Measurements from ENCODE around the gene RNU2-63P. TPM values are rescaled to one million over a fixed set of nuclear protein-coding genes. Genes with fewer than 3 reads are reported as not detected.
"Not testable (repeated sequence)": the region's sequence is repeated elsewhere in the genome, so short reads cannot be mapped to it uniquely, and the experiment has no call there.

RNU2-63P gene
- polyA plus RNA-seq (ENCODE audit: insufficient read length in 4 of 4): under 1 TPM in 1 of 4 donors, not detected in 3; 0.81 TPM

- peak; percentile 70 to 80 (median 74) for DNase-seq (ENCODE audit: low read depth in 4 of 4, low spot score in 3 of 4)
Observed at GRCh38 chr2:88016086-88016959, at the start of gene RNU2-63P. Gene RNU2-63P, minus strand, starts transcription at chr2:88016547.

DNA sequence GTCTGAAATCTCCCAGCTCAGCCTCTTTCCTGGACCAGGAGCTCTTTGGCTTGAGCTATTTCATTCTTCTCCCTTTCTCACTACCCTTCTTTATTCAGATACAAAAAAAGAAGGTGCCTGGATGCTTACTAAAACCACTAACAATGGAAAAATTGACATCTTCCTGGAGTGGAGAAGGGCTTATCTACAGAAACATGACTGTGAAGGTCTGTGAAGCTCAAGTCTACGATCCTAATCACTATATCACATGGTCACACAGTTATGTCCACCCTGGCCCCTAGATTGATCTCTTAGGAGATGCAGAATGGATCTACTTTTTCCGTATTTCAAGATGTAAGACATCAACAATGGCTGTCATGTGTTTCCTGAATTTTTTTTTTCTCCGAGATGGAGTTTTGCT lies 44.9 kb upstream of the RNU2-63P start:
- DNase-seq (ENCODE audit: low read depth in 4 of 4, low spot score in 3 of 4): no peak

- no peak for DNase-seq (ENCODE audit: low read depth in 4 of 4, low spot score in 3 of 4)
Observed at GRCh38 chr2:88060907-88061275, 44.5 kb upstream of the RNU2-63P start.

GRCh38 chr2:88059979-88060906 lies 43.9 kb upstream of the RNU2-63P start:
- no peak for DNase-seq (ENCODE audit: low read depth in 4 of 4, low spot score in 3 of 4)

- DNase-seq (ENCODE audit: low read depth in 4 of 4, low spot score in 3 of 4): no peak
Observed at GRCh38 chr2:88058191-88058590, 41.8 kb upstream of the RNU2-63P start.

- DNase-seq (ENCODE audit: low read depth in 4 of 4, low spot score in 3 of 4): no peak
Observed at GRCh38 chr2:88057437-88057844, 41.1 kb upstream of the RNU2-63P start.

- DNase-seq (ENCODE audit: low read depth in 4 of 4, low spot score in 3 of 4): peak; percentile 88 to 90 (median 89)
Observed at GRCh38 chr2:88055371-88056128, 39.2 kb upstream of the RNU2-63P start, which contains the start of gene KRCC1. Gene KRCC1, minus strand, starts transcription at chr2:88055783. Its CDS starts 27,220 bp downstream, at chr2:88028563.

GRCh38 chr2:88054782-88055370 lies 38.5 kb upstream of the RNU2-63P start:
- DNase-seq (ENCODE audit: low read depth in 4 of 4, low spot score in 3 of 4): no peak

- no peak for DNase-seq (ENCODE audit: low read depth in 4 of 4, low spot score in 3 of 4)
Observed at GRCh38 chr2:88053934-88054781, 37.8 kb upstream of the RNU2-63P start.

DNA sequence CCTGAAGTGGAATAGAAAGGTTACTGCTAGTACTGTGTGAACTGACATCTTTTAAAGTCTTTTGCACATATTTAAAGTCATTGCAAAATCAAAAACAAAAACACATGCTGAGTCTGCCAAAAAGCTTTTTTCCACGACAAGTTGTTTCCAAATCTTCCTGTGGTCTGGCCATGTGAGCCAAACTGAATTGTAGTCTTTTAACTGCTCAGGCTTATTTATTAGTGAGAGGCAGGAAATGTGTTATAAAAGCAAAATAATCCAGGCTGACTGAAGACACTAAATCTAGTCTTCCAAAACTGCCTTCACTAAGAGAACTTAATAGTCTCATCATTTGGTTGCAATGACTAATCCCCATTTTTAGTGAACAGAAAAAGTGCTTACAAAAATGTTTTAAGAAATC lies 36.9 kb upstream of the RNU2-63P start:
- DNase-seq (ENCODE audit: low read depth in 4 of 4, low spot score in 3 of 4): no peak

- no peak for DNase-seq (ENCODE audit: low read depth in 4 of 4, low spot score in 3 of 4)
Observed at GRCh38 chr2:88051792-88052191, 35.4 kb upstream of the RNU2-63P start.

GRCh38 chr2:88049622-88050021 lies 33.3 kb upstream of the RNU2-63P start:
- no peak for DNase-seq (ENCODE audit: low read depth in 4 of 4, low spot score in 3 of 4)

- no peak for DNase-seq (ENCODE audit: low read depth in 4 of 4, low spot score in 3 of 4)
Observed at GRCh38 chr2:88048541-88048940, 32.2 kb upstream of the RNU2-63P start.

DNA sequence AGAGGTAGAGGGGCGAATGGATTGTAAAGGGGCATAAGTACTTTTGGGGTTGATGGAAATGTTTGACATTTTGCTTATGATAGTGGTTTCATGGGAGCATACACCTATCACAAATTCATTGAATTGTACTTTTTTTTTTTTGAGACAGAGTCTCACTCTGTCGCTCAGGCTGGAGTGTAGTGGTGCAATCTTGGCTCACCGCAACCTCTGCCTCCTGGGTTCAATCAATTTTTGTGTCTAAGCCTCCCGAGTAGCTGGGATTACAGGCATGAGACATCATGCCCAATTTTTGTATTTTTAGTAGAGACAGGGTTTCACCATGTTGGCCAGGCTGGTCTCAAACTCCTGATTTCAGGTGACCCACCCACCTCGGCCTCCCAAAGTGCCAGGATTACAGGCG lies 29.2 kb upstream of the RNU2-63P start:
- DNase-seq (ENCODE audit: low read depth in 4 of 4, low spot score in 3 of 4): not testable (repeated sequence)

DNA sequence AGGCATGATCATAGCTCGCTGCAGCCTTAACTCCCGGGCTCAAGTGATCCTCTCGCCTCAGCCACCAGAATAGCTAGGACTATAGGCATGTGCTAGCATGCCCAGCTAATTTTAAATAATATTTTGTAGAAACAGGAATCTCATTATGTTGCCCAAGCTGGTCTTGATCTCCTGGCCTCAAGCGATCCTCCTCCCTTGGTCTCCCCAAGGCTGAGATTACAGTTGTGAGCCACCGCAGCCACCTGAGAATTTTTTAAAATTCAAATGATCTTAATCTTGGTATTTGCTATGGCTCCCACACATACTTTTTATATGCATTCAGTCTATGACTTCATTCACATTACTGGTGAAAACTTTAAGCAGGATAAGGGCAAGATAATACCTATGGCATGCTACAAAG lies 26.1 kb upstream of the RNU2-63P start:
- DNase-seq (ENCODE audit: low read depth in 4 of 4, low spot score in 3 of 4): no peak

- DNase-seq (ENCODE audit: low read depth in 4 of 4, low spot score in 3 of 4): no peak
Observed at GRCh38 chr2:88038263-88039105, 22.1 kb upstream of the RNU2-63P start.

DNA sequence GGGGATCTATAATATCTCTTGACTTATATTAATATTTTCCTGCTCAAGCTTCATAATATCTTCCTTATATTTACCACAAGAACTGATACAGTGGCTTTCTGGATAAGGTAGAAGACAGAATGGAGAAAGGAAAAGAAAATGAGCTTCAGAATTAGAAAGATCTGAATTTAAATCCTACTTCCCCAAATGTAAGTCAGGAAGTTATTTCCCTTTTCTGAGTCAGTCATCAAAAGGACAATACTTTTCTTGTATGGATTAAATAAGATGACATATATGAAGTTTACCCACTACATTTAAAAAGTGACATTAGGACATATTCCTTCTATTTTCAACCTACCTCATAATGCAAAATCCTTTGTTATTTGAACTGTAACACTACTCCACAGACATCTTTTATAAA lies 20.3 kb upstream of the RNU2-63P start:
- DNase-seq (ENCODE audit: low read depth in 4 of 4, low spot score in 3 of 4): no peak

DNA sequence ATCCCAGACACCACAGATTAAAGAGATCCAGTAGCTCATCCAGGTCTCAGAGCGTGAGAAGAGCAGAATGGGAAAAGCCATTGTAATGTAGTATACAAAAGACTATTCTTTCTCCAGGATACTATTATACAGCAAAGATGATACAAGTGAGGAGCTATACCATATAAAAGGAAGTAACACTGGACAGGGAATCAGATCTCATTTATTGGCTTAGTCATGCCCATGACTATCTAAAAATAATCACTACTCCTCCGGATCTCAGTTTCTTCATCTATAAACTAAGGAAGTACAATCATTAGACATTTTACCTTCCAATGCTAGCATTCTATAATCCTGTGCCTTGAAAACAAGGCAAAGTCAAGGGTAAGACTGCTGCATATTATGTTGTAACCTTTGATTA lies 19.8 kb upstream of the RNU2-63P start:
- no peak for DNase-seq (ENCODE audit: low read depth in 4 of 4, low spot score in 3 of 4)

Measured in left renal pelvis (tissue), 4 donors.